SHP77 (cell line): ENCODE data around the gene TBC1D8.

Experiments used
- DNase-seq, 2 experiments: peaks; one replicate each; lab custom pipeline; 2025; lab: John Stamatoyannopoulos, UW

TBC1D8 gene

DNA sequence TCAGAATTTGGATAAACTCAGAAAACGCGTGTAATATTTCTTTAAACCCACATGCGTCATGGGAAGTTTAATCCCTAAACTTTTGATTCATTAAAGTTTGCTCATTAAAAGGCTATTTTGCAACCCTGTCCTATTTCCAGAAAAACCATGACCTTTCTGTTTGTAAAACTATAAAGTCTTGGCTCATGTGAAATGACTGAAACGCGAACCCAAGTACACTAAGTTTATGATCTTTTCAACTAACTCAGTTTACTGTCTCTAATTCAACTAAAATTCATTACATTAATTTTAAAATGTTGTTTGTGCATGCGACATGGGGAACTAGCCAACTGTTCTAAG is 153.0 kb downstream of the TBC1D8 start:
- DNase-seq: no peak

DNA sequence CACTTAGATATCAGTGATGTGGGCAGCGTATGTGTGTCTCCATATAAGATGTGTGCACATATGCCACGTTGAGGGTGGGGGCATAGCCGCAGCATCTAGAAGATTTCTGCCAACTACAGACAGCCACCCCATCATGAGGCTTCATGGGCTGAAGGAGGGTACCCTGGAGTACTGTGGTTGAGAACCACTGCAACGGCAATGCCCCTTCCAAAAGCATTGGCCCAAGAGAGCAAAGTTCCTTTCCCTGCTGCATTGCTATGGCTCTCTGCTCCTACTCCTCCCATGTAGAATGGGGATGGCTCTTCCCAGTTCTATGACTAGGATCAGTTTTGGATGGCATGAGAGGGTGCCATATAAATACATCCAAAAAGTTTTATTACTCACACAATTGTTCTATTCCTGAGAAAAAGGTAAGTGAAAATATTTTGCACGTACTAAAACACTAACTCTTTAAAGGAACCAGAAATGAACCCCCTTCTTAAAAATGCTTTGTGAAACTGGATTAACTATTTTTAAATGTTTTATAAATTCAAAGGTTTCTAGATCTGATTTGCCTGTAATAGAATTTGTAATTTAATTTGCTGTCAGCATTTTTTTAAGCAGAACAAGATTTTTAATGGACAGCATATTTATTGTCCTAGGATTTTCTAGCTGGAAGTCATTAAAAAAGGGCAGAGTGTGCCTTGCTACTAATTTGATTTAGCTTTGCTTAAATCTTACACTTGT is 153.5 kb downstream of the TBC1D8 start:
- DNase-seq: no peak

DNA sequence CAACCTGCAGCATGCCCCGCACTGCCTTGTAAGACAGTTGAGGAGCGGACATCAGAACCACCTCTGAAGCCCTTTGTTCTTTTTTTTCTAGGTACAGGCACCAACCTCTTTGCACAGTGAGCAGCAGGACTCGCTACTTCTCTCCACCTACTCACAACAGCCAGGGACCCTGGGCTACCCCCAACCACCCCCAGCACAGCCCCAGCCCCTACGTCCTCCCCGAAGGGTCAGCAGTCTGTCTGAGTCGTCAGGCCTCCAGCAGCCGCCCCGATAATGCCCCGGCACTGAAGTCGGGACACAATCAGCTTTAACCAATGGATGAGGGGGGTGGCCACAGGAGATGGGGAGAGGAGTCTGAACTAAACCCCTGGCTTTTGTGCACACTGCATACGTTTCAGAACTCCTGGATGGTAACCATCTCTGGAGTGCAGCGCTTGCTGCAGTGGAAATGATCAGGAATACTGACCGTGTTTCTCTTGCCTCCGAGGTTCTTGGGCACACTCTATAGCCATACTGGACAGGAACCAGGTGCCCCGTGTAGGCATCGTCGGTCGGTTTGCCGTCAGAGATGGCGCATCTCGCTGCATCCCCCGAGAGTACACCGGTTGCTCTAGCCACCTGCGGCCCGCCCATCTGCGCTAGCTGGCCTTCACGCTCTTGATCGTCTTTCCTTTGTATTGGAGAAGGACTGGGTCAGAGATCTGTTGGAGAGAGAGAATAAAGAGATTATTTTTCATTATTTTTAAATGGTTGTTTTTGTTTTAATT is 155.7 kb downstream of the TBC1D8 start:
- no peak for DNase-seq

DNA sequence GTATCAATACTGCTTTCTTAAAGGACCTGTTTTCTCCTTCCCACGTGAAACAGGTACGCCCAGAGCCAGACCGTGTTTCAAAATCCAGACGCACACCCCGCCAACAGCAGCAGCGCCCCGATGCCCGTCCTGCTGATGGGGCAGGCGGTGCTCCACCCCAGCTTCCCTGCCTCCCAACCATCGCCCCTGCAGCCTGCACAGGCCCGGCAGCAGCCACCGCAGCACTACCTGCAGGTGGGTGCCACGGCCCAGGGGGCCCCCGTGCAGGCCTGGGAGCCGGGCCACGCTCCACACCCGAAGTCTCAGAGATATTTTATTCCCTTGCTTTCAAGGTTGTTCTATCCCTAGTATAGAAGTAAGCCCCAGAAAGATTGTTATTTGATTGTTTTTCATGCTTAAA is 157.9 kb downstream of the TBC1D8 start:
- DNase-seq: no peak

DNA sequence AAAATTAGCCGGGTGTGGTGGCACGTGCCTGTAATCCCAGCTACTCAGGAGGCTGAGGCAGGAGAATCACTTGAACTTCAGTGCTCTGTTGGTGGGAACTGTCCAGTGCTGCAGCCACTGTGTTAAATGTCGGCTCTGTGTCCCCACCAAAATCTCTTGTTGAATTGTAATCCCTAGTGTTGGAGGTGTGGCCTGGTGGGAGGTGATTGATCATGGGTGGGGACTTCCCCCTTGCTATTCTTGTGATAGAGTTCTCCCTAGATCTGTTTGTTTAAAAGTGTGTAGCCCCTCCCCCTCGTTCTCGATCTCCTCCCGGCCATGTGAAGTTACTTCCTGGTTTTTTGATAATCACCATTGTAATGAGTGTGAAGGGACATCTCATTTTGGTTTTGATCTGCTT is 158.9 kb downstream of the TBC1D8 start:
- no peak for DNase-seq

DNA sequence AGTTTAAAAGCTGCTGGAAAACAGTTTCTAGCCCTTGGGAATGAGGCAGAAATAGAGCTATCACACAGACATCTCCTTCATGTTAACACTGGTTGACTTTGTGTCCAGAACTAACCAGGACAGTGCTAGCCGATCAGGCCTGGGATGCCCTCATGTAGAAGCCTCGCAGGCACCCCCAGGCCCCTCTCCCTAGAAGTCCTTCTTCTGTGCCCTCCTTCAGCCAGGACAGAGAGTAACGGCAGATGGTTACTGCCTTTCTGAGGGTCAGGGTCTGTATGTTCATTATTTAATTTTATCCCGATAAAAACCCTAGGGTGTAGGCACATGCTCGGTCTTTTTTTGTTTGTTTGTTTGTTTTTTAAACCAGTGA is 159.8 kb downstream of the TBC1D8 start:
- no peak for DNase-seq

DNA sequence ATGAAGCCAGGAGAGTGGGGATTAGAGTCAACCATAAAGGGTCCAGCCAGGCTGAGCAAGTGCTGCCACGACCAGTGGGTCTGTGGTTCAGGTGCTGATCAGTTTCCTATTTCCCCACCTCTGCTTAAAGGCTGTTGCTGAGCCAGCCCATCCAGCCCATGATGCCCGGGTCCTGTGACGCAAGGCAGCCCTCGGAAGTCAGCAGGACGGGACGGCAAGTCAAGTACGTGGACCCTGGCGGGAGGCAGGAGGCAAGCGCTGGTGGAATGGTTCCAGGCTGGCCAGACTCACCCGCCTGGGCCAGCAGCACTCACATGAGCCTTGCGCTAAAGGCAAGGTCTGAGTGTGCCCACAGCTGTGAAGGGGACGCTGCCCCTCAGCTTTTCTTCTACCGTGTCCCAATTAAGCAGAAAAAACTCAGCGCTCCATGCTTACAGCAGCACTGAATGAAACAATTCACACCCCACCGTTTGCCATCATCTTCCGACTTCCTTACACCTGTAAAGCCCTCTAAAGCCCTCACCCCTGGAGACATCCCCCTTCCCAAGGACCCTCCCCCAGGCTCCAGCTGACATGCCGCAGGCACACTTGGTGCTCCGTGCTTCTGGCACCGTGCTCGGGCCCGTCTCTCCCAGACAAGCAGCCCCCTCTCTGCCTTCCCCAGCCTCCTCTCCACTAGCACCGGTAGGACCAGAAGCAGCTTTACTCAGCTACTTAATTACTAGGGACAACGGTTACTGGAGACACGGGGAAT is 160.4 kb downstream of the TBC1D8 start:
- DNase-seq: no peak

DNA sequence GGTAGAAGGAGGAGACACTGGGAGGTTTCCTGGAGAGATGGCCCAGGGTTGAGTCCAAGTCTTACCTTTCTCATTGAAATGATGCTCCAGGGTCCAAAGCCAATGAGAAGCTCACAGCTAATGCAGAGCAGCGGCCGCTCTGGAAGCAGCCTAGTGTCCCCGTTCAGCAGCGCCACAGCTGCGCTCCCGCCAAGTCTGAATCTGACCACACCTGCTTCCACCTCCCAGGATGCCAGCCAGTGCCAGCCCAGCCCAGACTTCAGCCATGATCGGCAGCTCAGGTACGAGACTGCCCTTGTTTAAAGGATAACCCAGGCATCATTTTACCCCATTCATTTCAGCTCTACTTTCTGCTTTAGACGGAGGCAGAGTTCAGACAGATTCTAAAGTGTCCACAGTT is 161.0 kb downstream of the TBC1D8 start:
- no peak for DNase-seq

DNA sequence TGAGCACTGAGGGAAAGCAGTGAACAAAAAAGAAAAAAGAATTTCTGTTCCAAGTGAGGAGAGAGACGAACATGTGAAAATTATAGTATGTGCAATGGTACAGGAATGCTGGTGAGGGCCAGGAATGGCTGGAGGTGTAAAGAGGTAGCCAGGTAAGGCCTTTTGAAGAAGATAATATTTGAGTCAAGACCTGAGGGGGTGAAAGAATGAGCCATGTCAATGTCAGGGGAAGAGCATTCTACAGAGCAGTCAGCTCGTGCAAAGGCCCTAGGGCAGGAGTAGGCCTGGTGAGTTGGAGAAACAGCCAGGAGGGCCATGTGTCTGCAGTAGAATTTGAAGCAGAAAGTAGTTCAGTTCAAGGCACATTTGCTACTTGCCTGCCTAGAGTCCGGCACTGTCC is 161.5 kb downstream of the TBC1D8 start:
- DNase-seq: no peak

DNA sequence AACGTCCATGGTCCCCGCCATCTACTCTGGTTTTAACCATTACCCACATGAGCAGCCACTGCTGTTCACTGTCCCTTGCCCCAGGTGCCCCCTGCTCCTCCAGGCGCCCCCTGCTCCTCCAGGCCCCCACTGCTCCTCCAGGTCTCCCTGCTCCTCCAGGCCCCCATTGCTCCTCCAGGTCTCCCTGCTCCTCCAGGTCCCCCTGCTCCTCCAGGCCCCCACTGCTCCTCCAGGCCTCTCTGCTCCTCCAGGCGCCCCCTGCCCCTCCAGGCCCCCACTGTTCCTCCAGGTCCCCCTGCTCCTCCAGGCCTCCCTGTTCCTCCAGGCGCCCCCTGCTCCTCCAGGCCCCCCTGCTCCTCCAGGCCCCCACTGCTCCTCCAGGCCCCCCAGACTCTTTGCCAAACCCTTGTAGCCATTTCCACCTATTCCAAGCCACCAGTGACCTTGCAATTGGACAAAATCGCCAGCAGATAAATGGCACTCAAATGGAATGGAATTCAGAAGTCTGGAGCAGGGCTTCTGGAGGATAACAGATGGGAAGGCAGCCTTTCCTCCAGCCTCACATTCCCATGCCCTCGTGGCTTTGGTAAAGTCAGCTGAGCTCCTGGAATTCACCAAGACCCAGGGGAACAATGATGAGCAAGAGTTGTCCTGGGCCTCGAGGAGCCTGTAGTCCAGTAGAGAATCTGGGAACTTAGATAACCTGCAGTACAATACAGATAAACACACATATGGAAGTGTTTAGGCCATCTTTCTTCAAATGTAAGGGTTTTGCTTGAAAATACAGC is 162.4 kb downstream of the TBC1D8 start:
- no peak for DNase-seq

DNA sequence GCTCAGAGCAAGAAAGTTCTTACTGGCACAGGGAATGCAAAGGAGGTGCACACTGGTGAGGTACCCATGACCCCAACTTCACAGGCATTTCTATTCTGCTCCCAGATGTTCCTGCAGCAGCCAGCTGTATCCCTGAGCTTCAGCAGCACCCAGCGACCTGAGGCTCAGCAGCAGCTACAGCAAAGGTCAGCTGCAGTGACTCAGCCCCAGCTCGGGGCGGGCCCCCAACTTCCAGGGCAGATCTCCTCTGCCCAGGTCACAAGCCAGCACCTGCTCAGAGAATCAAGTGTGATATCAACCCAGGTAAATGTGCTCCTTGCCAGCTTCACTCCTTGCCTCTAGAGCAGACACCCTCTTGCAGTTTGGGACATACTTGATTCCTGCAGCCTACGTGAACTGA is 163.2 kb downstream of the TBC1D8 start:
- no peak for DNase-seq

DNA sequence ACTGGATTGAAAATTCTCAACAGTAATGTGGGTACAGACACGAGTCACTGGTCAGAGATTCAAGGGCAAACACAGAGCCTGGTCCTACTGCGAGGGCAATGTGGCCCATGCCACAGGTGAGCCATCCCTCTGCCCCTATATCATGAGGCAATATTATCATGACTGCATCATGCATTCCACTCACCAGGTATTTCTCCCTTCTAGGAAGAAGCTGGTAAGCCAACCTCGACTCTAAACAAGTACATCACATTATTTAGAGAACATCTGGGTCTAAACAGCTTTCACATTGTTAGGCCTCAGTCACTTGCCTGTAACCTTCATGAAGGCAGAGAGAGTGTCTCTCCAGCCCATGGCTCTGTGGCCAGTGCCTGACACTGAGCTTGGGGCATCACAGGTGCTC is 163.6 kb downstream of the TBC1D8 start:
- DNase-seq: no peak

DNA sequence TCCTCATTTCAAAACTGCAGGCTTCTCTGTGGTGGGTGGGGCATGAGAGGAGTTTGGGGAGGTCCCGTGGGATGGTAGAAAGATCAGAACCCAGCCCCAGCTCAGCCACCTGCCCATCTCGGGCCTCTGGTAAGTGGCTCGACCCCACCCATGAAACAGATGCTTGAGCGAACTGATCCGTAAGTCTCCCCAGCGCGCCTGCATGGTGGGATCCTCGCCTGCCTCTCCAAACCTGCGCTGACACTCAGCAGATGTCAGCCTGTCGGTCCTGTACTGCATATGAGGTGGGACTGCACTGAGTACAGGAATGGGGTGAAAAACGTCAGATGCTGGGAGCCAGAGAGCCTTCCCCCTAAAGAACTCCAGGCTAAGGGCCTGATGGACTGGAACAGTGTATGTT is 165.0 kb downstream of the TBC1D8 start:
- DNase-seq: no peak

DNA sequence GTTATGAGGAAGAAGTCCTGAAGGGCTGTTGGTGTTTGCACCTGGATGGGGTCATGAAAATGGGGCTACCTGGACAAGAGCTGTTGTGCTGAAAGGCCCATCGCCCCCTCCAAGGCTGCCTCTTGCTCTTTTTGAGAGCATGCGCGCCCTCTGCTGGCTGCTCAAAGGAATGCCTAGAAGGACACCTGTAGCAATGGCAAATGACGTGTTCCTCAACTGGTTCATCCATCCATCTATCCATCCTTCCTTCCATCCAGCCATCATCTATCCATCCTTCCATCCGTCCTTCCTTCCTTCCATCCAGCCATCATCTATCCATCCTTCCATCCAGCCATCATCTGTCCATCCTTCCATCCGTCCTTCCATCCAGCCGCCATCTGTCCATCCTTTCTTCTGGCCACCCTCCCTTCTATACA is 166.3 kb downstream of the TBC1D8 start:
- DNase-seq: peak; percentile 67

DNA sequence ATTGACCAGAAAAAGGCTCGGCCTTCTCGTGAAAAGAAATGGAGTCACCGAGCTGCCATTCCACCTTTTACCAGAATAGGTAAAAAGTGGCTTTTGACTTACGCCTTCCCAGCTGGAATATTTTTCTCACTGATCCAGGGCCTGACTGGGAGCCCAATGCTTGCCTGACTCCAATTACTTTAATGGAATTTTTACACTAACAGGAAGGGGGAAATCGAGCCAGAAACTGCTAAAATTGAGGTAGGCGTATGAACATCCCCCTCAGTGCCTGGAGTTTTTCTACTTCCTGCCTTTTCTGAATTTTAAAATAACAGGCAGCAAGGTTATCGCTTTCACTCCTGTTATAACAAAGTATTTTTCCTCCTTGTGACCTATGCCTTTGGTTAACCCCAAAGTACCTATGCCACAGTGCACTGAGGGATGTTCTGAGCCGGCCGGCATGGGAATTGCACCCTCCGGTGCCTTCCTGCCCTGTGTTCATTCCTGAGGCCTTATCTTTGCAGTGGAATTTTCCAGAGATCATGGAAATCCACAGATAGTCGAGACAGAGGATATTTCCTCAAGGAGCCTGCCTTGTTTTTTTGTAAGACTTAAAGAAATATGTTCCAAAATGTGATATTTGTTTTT is 167.4 kb downstream of the TBC1D8 start:
- no peak for DNase-seq

DNA sequence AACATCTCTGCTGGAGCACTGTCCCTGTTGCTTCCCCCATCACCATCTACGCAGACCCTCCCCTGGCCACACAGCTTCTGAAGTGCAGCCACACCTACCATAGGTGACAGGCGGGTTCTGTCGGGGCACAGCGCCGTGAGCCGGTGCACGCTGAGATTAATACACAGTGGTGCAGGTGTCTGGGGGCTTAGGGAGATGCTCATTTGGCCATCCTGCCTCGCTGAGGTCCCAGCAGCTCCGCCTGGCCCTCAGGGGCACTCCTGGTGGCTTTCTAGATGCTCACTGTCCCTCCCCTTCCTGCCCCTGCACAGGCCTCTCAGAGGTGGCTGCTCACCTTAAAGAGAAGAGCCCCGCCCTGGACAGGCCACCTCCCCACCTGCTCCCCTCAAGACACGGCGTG is 168.0 kb downstream of the TBC1D8 start:
- DNase-seq: no peak

DNA sequence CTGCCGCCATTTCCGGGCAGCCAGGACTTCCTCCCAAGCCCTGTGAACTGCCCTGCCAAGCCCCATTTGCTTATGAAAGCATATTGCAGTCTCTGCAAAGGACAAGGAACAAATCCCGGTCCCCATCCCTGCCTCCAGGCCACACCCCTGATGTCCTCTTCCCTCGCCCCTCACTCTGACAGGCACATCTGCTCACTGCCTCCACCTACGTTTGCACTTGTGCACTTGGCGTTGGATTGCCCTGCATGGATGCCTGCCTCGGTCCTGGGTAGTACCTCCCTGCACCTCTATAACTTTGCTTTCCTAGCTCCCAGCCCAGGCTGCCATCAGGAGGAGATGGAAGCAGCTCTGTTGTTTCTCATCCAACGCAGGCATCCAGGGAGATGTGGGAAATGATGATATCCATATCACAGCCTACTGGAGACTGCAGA is 168.7 kb downstream of the TBC1D8 start:
- DNase-seq: no peak

DNA sequence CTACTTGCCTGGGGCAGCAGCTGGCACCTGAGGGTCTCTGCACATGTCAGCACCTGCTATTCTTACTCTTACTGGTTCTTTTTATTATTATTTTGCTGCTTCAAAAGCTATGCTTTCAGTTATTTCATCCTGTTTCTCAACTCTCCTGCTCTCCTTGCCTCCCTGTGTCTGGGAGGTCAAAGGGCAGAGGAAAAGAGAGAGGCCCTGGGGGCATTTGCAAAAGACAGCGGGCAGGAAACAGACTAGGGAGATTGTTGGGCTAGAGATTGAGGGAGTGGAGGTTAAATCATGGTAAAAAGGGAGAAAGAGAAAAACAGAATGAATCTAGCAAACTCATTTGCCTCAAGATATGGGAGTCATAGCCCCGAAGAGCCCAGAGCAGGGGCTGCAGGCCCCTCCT is 170.2 kb downstream of the TBC1D8 start:
- DNase-seq: no peak

DNA sequence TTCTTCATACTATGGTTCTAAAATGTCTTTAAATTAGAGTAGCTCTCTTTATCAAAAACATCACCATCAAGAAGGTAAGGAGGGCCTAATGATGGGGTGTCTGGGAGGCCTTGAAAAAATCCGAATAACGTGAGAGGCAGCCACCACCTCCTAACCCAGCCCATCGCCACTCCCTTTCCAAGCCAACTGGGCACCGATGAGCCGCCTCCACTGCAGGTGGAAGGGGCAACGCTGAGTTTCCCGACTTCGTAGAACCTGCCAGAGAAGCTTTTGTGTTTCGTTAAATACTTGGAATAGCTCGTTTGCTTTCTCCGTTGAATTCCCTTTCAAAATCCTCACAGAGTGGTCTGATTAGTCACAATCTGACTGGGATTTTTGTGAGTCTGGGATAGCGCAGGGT is 171.1 kb downstream of the TBC1D8 start:
- DNase-seq: no peak

DNA sequence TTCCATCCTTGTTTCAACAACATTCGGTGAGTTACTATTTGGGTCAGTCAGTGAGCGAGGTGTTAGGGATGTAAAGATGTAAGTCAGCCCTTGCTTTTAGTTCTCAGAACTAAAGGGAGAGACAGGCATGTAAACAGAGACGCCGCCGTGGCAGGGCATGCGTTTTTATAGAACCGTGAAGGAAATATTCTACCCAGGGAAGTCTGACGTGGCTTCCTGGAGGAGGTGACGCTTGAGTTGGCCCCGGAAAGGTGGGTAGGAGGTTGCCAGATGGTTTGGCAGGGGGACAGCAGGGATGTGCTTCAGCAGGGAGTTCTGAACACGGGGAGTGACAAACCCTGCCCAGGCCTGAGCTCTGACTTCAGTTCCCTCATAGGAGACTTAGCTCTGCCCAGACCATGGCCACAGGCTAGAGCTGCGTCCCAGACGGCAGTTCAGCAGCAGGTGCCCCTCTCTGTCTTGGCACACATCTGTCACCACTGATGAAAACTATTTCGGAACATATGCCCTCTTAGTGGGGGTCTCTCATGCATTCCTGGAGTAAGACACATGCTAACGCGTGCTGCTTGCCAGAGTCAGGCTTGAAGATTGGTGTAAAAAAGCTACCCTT is 172.5 kb downstream of the TBC1D8 start:
- DNase-seq: no peak

DNA sequence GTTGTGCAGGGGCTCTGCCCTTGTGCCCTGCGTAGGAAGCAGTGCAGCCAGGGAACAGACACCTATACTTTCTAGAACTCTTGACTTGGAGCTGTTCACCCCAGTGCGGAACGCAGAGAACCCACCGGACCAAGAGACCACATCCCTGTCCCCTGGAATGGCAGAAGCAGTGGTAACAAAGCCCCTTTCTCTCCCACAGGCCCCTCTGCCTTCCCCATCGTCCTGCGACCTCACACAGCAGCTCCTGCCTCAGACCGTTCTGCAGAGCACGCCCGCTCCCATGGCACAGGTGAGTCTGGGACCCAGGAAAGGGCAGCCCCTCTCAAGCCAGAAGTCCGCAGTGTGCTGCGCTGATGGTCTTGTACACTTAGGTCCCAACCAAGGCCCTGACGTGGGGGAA is 173.7 kb downstream of the TBC1D8 start:
- no peak for DNase-seq
